ENCODE data around the gene C1orf116. TPM values are rescaled to one million over a fixed set of nuclear protein-coding genes. Genes with fewer than 3 reads are reported as not detected.
A peak's percentile ranks its signal among the peaks of the same experiment; 100 is the strongest.

Gene C1orf116
- total RNA-seq, 3 donors from 2014 or later: under 0.01 to 22.2 (median 5.6) TPM

DNA sequence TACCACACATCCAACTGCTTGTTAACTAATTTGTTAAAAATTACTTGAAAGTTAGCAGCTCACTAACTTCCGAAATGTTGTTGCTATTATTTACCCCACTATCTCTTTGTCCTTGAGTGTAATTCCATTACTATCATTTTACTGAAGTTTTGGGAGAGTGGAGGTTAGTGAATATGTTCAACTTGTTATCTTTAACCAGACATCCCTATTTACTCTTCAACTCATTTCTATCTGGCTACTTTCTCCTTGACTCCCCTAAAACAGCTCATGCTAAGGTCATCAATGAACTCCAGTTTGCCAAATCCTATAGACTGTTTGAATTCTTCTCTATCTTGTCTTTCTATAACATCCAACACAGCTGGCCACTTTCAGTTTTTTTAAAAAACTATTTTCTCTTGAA, 4.3 kb upstream of the C1orf116 start:
- H3K9me3 ChIP-seq: no peaks in the 10 kb centered on the region
- intact Hi-C loops (cut with DNase I; ENCODE audit: low total_unique reads): no loop called here
- TF ChIP-seq CTCF (IDR thresholded peaks at IDR 0.05) (no peak), POLR2A (IDR thresholded peaks at IDR 0.05) (no peak), POLR2AphosphoS5 (IDR thresholded peaks at IDR 0.05) (no peak)
- DNase-seq (ENCODE audit: low spot score in 2 of 2): no peak
- no peaks in the 10 kb centered on the region for H3K4me1 ChIP-seq
- no peak overlapping the region for H3K4me3 ChIP-seq
- no peaks in the 10 kb centered on the region for H3K36me3 ChIP-seq
- H3K27ac ChIP-seq: no peak overlapping the region
- H3K27me3 ChIP-seq: no peaks in the 10 kb centered on the region

DNA sequence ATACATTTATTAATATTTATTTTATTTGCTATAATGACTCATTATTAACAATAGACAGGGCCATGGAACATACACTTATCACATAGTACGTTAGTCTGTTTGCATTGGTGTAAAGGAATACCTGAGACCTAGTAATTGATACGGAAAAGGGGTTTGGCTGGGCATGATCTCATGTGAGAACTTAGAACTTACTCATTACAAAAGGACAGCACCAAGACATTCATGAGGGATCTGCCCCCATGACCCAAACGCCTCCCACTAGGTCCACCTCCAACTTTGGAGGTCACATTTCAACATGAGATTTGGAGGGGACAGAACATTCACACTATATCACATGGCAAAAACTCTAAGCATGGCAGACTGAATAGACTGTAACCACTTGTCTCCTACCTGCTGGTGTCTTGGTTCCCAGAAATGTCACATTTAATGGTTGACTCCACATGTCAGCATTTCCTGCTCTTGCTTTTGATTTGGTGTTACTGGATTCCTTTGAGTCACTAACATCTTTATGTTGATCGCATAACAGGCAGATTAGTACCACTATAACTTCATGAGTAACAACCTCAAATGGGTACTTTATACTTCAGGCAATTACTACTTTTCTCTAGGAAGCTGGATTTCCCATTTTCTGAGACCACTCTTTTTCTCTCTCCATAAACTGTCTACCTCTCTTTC, 3.5 kb upstream of the C1orf116 start:
- Histone ChIP-seq H3K9me3 (no peaks in the 10 kb centered on the region), H3K27ac (no peak overlapping the region), H3K27me3 (no peaks in the 10 kb centered on the region), H3K36me3 (no peaks in the 10 kb centered on the region), H3K4me3 (no peak overlapping the region), H3K4me1 (no peaks in the 10 kb centered on the region)
- no peak for DNase-seq (ENCODE audit: low spot score in 2 of 2)
- TF ChIP-seq POLR2A (IDR thresholded peaks at IDR 0.05): no peak
- TF ChIP-seq POLR2AphosphoS5 (IDR thresholded peaks at IDR 0.05): no peak
- no peak for TF ChIP-seq CTCF (IDR thresholded peaks at IDR 0.05)
- intact Hi-C loops (cut with DNase I; ENCODE audit: low total_unique reads): no loop called here

DNA sequence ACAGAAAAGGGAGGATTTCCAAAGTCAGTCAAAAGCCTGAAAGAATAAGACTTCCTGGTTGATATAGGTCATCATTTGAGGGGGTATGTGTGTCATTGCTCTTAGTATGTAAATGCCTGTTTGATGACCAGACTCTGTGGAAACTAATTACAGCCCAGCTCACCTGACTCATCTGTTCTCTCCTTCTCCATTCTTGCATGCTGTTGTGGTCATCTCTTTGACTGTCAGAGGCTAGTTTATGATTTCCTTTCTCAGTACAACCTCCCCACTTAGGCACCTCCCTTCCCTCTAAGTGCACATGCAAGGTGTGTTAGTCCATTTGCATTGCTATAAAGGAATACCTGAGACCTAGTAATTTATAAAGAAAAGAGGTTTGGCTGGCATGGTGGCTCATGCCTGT, 2.4 kb upstream of the C1orf116 start:
- no peaks in the 10 kb centered on the region for H3K27me3 ChIP-seq
- TF ChIP-seq POLR2AphosphoS5 (IDR thresholded peaks at IDR 0.05): no peak
- TF ChIP-seq POLR2A (IDR thresholded peaks at IDR 0.05): no peak
- TF ChIP-seq CTCF (IDR thresholded peaks at IDR 0.05): no peak
- no peak for DNase-seq (ENCODE audit: low spot score in 2 of 2)
- no peak overlapping the region for H3K4me3 ChIP-seq
- H3K9me3 ChIP-seq: no peaks in the 10 kb centered on the region
- no peaks in the 10 kb centered on the region for H3K4me1 ChIP-seq
- H3K27ac ChIP-seq: no peak overlapping the region
- intact Hi-C loops (cut with DNase I; ENCODE audit: low total_unique reads): loop anchor here (5.0 kb wide), 1 partner anchor 602 kb away; no protein-coding TSS in a partner anchor
- H3K36me3 ChIP-seq: no peaks in the 10 kb centered on the region

GRCh38 chr1:207034208-207034607, 1.7 kb upstream of the C1orf116 start:
- Histone ChIP-seq H3K4me3 (no peak overlapping the region), H3K4me1 (no peaks in the 10 kb centered on the region), H3K36me3 (no peaks in the 10 kb centered on the region), H3K9me3 (no peaks in the 10 kb centered on the region), H3K27me3 (no peaks in the 10 kb centered on the region), H3K27ac (peak overlapping the region; percentile 81 to 93)
- intact Hi-C loops (cut with DNase I; ENCODE audit: low total_unique reads): loop anchor here (5.0 kb wide), 1 partner anchor 603 kb away; no protein-coding TSS in a partner anchor
- TF ChIP-seq POLR2AphosphoS5 (IDR thresholded peaks at IDR 0.05) (no peak), CTCF (IDR thresholded peaks at IDR 0.05) (no peak), POLR2A (IDR thresholded peaks at IDR 0.05) (no peak)
- no peak for DNase-seq (ENCODE audit: low spot score in 2 of 2)

DNA sequence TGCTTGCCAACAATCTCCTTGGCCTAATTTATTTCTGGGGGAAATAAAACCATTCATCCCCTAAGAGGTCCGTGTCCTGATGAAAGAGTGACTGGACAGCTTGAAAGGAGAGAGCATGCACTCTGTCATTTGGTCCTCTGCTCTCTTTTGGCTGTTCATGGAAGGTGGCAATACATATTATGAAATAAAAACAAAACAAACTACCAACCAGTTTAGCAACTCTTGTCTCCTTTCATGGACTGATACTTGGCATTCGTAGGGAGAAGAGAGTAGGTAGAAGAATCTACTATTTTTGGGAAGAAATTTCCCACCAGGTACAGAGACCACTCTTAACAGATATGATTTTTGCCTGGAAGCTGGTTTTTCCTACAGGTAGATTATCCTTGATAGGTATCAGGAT, 746 bp upstream of the C1orf116 start:
- H3K36me3 ChIP-seq: no peaks in the 10 kb centered on the region
- H3K27me3 ChIP-seq: no peaks in the 10 kb centered on the region
- peak overlapping the region in 1 of 3 donors; percentile 10 for H3K4me3 ChIP-seq
- DNase-seq (ENCODE audit: low spot score in 2 of 2): no peak
- no peaks in the 10 kb centered on the region for H3K4me1 ChIP-seq
- no peak for TF ChIP-seq CTCF (IDR thresholded peaks at IDR 0.05)
- TF ChIP-seq POLR2A (IDR thresholded peaks at IDR 0.05): no peak
- no peak for TF ChIP-seq POLR2AphosphoS5 (IDR thresholded peaks at IDR 0.05)
- H3K27ac ChIP-seq: peak overlapping the region; percentile 81 to 93
- intact Hi-C loops (cut with DNase I; ENCODE audit: low total_unique reads): loop anchor here (5.0 kb wide), 1 partner anchor 604 kb away; no protein-coding TSS in a partner anchor
- no peaks in the 10 kb centered on the region for H3K9me3 ChIP-seq

Measured in breast epithelium (tissue), 4 donors.